H1 (cell line): ENCODE measurements around the gene ME1. TPM values are rescaled to one million over a fixed set of nuclear protein-coding genes. Genes with fewer than 3 reads are reported as not detected.

Experiments
- JUN ChIP-seq: IDR thresholded peaks from 2 replicates; pipeline ENCODE4 v1.6.1; 2011; ENCODE audit warnings: low read depth, mild to moderate bottlenecking, improper control_type of control experiment, low read length
- polyA plus RNA-seq, 7 experiments: library from polyadenylated mRNA; depleted of rRNA in 3 of 7; stranded (reverse) in 5 of 7; unstranded in 2 of 7; fragments of >200 nt in 5 of 7; fragments of 200-250 nt in 2 of 7; gene quantifications; 1 replicate in 5 of 7; 2 replicates in 1 of 7; 4 replicates in 1 of 7; pipeline versions ENCODE4 v1.2.1 to v1.2.3, GENCODE V29; 2011 to 2013; ENCODE audit warnings: missing spikeins in 2 of 7, mixed read lengths in 2 of 7
- total RNA-seq: library from RNA; stranded (reverse); fragmentation: NEBNext Ultra II Directional; extraction: Animal tissue kit (Norgen Biotek cat#: 25700); gene quantifications from 2 replicates; pipeline ENCODE4 v1.2.1, GENCODE V29; 2021
- TF ChIP-seq, protein P1 (sequence below): fragments of 300-600 bp; sonication (generic); IDR thresholded peaks from 2 replicates; pipeline ENCODE4 v1.7.1; 2012; ENCODE audit warnings: low read length, moderate library complexity, mild to moderate bottlenecking, inconsistent platforms; ENCODE audit not compliant: insufficient replicate concordance

The ME1 gene
- total and polyA plus RNA-seq, 2 of the 8 experiments (the other 6 are each of a cell fraction or from before 2014, with no cell fraction given) = 1.3 to 3.9 TPM

DNA sequence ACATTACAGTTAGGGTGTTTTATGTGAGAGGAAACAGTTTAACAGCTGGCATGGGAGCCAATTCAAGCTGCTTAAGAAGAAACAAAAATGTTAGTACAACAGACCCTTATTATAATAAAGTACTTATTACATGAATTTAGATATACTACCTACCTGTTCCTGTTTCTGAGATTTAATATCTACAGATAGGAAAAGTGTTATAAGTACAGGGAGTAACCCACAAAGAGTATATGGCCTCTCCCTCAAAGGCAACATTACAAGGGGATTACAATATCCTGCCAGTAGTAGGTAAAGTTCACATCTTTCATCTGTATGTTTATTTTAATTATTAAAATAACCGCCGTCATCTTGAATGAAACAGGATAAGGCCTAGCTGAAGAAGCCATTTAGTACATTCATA lies 1.8 kb upstream of the ME1 start (continued):
- TF ChIP-seq, protein P1, sequence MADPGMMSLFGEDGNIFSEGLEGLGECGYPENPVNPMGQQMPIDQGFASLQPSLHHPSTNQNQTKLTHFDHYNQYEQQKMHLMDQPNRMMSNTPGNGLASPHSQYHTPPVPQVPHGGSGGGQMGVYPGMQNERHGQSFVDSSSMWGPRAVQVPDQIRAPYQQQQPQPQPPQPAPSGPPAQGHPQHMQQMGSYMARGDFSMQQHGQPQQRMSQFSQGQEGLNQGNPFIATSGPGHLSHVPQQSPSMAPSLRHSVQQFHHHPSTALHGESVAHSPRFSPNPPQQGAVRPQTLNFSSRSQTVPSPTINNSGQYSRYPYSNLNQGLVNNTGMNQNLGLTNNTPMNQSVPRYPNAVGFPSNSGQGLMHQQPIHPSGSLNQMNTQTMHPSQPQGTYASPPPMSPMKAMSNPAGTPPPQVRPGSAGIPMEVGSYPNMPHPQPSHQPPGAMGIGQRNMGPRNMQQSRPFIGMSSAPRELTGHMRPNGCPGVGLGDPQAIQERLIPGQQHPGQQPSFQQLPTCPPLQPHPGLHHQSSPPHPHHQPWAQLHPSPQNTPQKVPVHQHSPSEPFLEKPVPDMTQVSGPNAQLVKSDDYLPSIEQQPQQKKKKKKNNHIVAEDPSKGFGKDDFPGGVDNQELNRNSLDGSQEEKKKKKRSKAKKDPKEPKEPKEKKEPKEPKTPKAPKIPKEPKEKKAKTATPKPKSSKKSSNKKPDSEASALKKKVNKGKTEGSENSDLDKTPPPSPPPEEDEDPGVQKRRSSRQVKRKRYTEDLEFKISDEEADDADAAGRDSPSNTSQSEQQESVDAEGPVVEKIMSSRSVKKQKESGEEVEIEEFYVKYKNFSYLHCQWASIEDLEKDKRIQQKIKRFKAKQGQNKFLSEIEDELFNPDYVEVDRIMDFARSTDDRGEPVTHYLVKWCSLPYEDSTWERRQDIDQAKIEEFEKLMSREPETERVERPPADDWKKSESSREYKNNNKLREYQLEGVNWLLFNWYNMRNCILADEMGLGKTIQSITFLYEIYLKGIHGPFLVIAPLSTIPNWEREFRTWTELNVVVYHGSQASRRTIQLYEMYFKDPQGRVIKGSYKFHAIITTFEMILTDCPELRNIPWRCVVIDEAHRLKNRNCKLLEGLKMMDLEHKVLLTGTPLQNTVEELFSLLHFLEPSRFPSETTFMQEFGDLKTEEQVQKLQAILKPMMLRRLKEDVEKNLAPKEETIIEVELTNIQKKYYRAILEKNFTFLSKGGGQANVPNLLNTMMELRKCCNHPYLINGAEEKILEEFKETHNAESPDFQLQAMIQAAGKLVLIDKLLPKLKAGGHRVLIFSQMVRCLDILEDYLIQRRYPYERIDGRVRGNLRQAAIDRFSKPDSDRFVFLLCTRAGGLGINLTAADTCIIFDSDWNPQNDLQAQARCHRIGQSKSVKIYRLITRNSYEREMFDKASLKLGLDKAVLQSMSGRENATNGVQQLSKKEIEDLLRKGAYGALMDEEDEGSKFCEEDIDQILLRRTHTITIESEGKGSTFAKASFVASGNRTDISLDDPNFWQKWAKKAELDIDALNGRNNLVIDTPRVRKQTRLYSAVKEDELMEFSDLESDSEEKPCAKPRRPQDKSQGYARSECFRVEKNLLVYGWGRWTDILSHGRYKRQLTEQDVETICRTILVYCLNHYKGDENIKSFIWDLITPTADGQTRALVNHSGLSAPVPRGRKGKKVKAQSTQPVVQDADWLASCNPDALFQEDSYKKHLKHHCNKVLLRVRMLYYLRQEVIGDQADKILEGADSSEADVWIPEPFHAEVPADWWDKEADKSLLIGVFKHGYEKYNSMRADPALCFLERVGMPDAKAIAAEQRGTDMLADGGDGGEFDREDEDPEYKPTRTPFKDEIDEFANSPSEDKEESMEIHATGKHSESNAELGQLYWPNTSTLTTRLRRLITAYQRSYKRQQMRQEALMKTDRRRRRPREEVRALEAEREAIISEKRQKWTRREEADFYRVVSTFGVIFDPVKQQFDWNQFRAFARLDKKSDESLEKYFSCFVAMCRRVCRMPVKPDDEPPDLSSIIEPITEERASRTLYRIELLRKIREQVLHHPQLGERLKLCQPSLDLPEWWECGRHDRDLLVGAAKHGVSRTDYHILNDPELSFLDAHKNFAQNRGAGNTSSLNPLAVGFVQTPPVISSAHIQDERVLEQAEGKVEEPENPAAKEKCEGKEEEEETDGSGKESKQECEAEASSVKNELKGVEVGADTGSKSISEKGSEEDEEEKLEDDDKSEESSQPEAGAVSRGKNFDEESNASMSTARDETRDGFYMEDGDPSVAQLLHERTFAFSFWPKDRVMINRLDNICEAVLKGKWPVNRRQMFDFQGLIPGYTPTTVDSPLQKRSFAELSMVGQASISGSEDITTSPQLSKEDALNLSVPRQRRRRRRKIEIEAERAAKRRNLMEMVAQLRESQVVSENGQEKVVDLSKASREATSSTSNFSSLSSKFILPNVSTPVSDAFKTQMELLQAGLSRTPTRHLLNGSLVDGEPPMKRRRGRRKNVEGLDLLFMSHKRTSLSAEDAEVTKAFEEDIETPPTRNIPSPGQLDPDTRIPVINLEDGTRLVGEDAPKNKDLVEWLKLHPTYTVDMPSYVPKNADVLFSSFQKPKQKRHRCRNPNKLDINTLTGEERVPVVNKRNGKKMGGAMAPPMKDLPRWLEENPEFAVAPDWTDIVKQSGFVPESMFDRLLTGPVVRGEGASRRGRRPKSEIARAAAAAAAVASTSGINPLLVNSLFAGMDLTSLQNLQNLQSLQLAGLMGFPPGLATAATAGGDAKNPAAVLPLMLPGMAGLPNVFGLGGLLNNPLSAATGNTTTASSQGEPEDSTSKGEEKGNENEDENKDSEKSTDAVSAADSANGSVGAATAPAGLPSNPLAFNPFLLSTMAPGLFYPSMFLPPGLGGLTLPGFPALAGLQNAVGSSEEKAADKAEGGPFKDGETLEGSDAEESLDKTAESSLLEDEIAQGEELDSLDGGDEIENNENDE = no peak
- no peak for TF ChIP-seq JUN
